GM12878 (cell line): ENCODE measurements around the gene RALGAPA2. TPM values are rescaled to one million over a fixed set of nuclear protein-coding genes. Genes with fewer than 3 reads are reported as not detected.

Source experiments
- ATAC-seq: fragments of 200-7000 bp; cut with Tn5 transposase; 3 replicates; pipeline ENCODE4 v1.9.1; 2020; ENCODE audit warnings: mild to moderate bottlenecking, moderate library complexity
- BruUV-seq: library from RNA; stranded (reverse); fragments of 400-500 nt; replicated peaks from 2 replicates; lab custom pipeline; 2021; lab: Mats Ljungman, UMichigan
- CTCF ChIA-PET: fragments of 300-600 bp; sonication (Branson Sonifier 250); formaldehyde crosslinking; extraction: SDS; loops from one replicate; lab custom pipeline; 2021; ENCODE audit warnings: inconsistent platforms; lab: Yijun Ruan, JAX
- POLR2A ChIA-PET: fragments of 350-600 bp; formaldehyde crosslinking; extraction: SDS; loops from one replicate; lab custom pipeline; 2021; ENCODE audit warnings: inconsistent platforms; lab: Charles Lee
- RAD21 ChIA-PET: fragments of 300-600 bp; sonication (Branson Sonifier 250); formaldehyde crosslinking; loops from one replicate; lab custom pipeline; 2023; ENCODE audit warnings: antibody characterized with exemption; ENCODE audit not compliant: unreplicated experiment; lab: Charles Lee
- SMC1A ChIA-PET: fragments of 300-600 bp; sonication (Branson Sonifier 250); formaldehyde crosslinking; loops from one replicate; lab custom pipeline; 2023; ENCODE audit not compliant: unreplicated experiment, uncharacterized antibody; lab: Charles Lee
- DNase-seq: peaks from one replicate; pipeline ENCODE4 v3.0.0-alpha.2; 2011; ENCODE audit warnings: low read depth, low spot score
- FAIRE-seq: peaks from 3 replicates; lab custom pipeline; 2011; peaks lifted over from hg19 to GRCh38; lab: Jason Lieb, UNC
- H2AFZ ChIP-seq: 2 replicates; pipeline ENCODE4 v1.6.0; 2011; ENCODE audit warnings: low read depth, low read length, control low read depth; ENCODE audit not compliant: control insufficient read depth
- H3K27ac ChIP-seq: 2 replicates; pipeline ENCODE4 v1.5.1; 2011; ENCODE audit warnings: control low read depth; ENCODE audit not compliant: control insufficient read depth, insufficient read depth
- H3K27me3 ChIP-seq, 2 experiments: replicated peaks in 1 of 2; 2 replicates each; pipeline versions ENCODE4 v1.6.0 to v1.6.1; 2011; ENCODE audit warnings: low read length in 1 of 2; ENCODE audit not compliant: control insufficient read depth in 2 of 2, insufficient read depth in 2 of 2
- H3K36me3 ChIP-seq, 2 experiments: 2 replicates each; pipeline ENCODE4 v1.5.1; 2011; ENCODE audit warnings: low read length in 1 of 2; ENCODE audit not compliant: control insufficient read depth in 2 of 2, insufficient read depth in 2 of 2
- H3K4me1 ChIP-seq: 2 replicates; pipeline ENCODE4 v1.6.1; 2011; ENCODE audit warnings: mild to moderate bottlenecking, low read length, moderate library complexity, mixed read lengths; ENCODE audit not compliant: control insufficient read depth, insufficient read depth
- H3K4me2 ChIP-seq: 2 replicates; pipeline ENCODE4 v1.6.0; 2011; ENCODE audit warnings: control low read depth; ENCODE audit not compliant: control insufficient read depth, insufficient read depth
- H3K4me3 ChIP-seq: fragments of 200-600 bp; sonication (generic); 2 replicates; pipeline ENCODE4 v1.5.1; 2016
- H3K79me2 ChIP-seq: 2 replicates; pipeline ENCODE4 v1.6.0; 2011; ENCODE audit warnings: low read length; ENCODE audit not compliant: control insufficient read depth, insufficient read depth
- H3K9ac ChIP-seq: 2 replicates; pipeline ENCODE4 v1.8.0; 2011; ENCODE audit warnings: low read length, control low read depth, mixed read lengths; ENCODE audit not compliant: control insufficient read depth, insufficient read depth
- H3K9me3 ChIP-seq: replicated peaks from 3 replicates; pipeline ENCODE4 v1.5.1; 2011; ENCODE audit warnings: mild to moderate bottlenecking, low read length; ENCODE audit not compliant: control insufficient read depth, insufficient read depth
- H4K20me1 ChIP-seq: 2 replicates; pipeline ENCODE4 v1.6.0; 2011; ENCODE audit not compliant: control insufficient read depth, insufficient read depth
- ASH2L ChIP-seq: fragments of 300-600, 200-600 bp; sonication (generic); IDR thresholded peaks from 2 replicates; pipeline ENCODE4 v1.6.1; 2017; ENCODE audit warnings: low read depth, mild to moderate bottlenecking, borderline replicate concordance
- CHD1 ChIP-seq: IDR thresholded peaks from 2 replicates; pipeline ENCODE4 v1.6.1; 2012; ENCODE audit warnings: low read depth, low read length, improper control_type of control experiment
- CHD4 ChIP-seq: fragments of 200-600 bp; sonication (generic); IDR thresholded peaks from 2 replicates; pipeline ENCODE4 v1.6.1; 2016; ENCODE audit warnings: mild to moderate bottlenecking
- EED ChIP-seq: sonication (generic); IDR thresholded peaks from 2 replicates; pipeline ENCODE4 v1.6.1; 2016; ENCODE audit warnings: antibody characterized with exemption, low read depth
- EGR1 ChIP-seq, 2 experiments: IDR thresholded peaks; 1 replicate in 1 of 2; 2 replicates in 1 of 2; pipeline ENCODE4 v1.6.1; 2011 to 2012; ENCODE audit warnings: low read depth in 2 of 2, low read length in 2 of 2, borderline replicate concordance in 1 of 2, mild to moderate bottlenecking in 1 of 2, moderate library complexity in 1 of 2
- GATAD2B ChIP-seq: fragments of 450-650 bp; conservative IDR thresholded peaks from 2 replicates; pipeline ENCODE4 v1.6.1; 2017; ENCODE audit warnings: low read depth, mild to moderate bottlenecking, moderate library complexity
- IKZF2 ChIP-seq, 2 experiments: fragments of 450-650 bp; IDR thresholded peaks; 2 replicates each; pipeline ENCODE4 v1.6.1; 2017; ENCODE audit warnings: mild to moderate bottlenecking in 2 of 2, moderate library complexity in 2 of 2
- PML ChIP-seq: IDR thresholded peaks from 2 replicates; pipeline ENCODE4 v1.6.1; 2012; ENCODE audit warnings: low read length, inconsistent platforms
- POLR2AphosphoS5 ChIP-seq: IDR thresholded peaks from 2 replicates; pipeline ENCODE4 v1.6.1; 2011; ENCODE audit warnings: mild to moderate bottlenecking, low read length, inconsistent platforms
- RCOR1 ChIP-seq: conservative IDR thresholded peaks from 2 replicates; pipeline ENCODE4 v1.6.1; 2012; ENCODE audit warnings: low read depth, low read length, improper control_type of control experiment
- TAF1 ChIP-seq: IDR thresholded peaks from 2 replicates; pipeline ENCODE4 v1.6.1; 2011; ENCODE audit warnings: mild to moderate bottlenecking, low read depth, low read length, borderline replicate concordance
- TARDBP ChIP-seq: IDR thresholded peaks from 2 replicates; pipeline ENCODE4 v1.6.1; 2016; ENCODE audit warnings: borderline replicate concordance
- WRNIP1 ChIP-seq: IDR thresholded peaks from 2 replicates; pipeline ENCODE4 v1.6.1; 2011; ENCODE audit warnings: low read depth, low read length, improper control_type of control experiment, borderline replicate concordance
- ZBED1 ChIP-seq: IDR thresholded peaks from 2 replicates; pipeline ENCODE4 v1.6.1; 2016; ENCODE audit warnings: borderline replicate concordance
- WGBS: methylation state at CpG from one replicate; pipeline ENCODE4 v1.1.6; 2016; ENCODE audit warnings: low lambda C conversion rate; ENCODE audit not compliant: insufficient replicate concordance, insufficient coverage; ENCODE audit errors: missing lambda C conversion rate; 5-methylcytosine and 5-hydroxymethylcytosine counted together
- in situ Hi-C: fragments of 300-500 bp; cut with MboI; formaldehyde crosslinking; loops from 9 replicates; pipeline ENCODE4 v1.14.3; 2018; ENCODE audit warnings: mixed read lengths
- intact Hi-C: fragments of 100-400 bp; cut with micrococcal nuclease; formaldehyde crosslinking; loops from one replicate; pipeline ENCODE4 v1.14.2; 2022; ENCODE audit not compliant: unreplicated experiment
- polyA plus RNA-seq, 11 experiments: library from polyadenylated mRNA; depleted of rRNA in 4 of 11; unstranded in 6 of 11; stranded (reverse) in 5 of 11; fragments of >200 nt; fragmentation: Nextera tagmentation in 4 of 11; fragmentation: Illumina TruSeq in 1 of 11; extraction: Ambion mirVana in 4 of 11; extraction: Trizol in 1 of 11; gene quantifications; 1 replicate in 1 of 11; 2 replicates in 10 of 11; pipeline versions ENCODE4 v1.2.1 to v1.2.3, GENCODE V29; 2011 to 2016; ENCODE audit warnings: inconsistent platforms in 2 of 11, missing spikeins in 2 of 11, low read depth in 1 of 11
- total RNA-seq, 4 experiments: library from RNA; depleted of rRNA in 3 of 4; stranded (reverse); fragments of >200 nt in 3 of 4; fragmentation: Illumina TruSeq in 1 of 4; extraction: Trizol in 1 of 4; gene quantifications; 2 replicates each; pipeline versions ENCODE4 v1.2.1 to v1.2.3, GENCODE V29; 2013 to 2021
- TF ChIP-seq, protein P1 (sequence below): fragments of 450-650 bp; IDR thresholded peaks from 2 replicates; pipeline ENCODE4 v1.6.1; 2017; ENCODE audit warnings: mild to moderate bottlenecking, low read depth, inconsistent platforms; ENCODE audit not compliant: poor library complexity, severe bottlenecking
- TF ChIP-seq, protein P2 (sequence below): fragments of 450-650 bp; IDR thresholded peaks from 2 replicates; pipeline ENCODE4 v1.6.1; 2017; ENCODE audit warnings: low read depth, mild to moderate bottlenecking, moderate library complexity
- TF ChIP-seq, protein P3 (sequence below): IDR thresholded peaks from 2 replicates; pipeline ENCODE4 v1.6.1; 2011; ENCODE audit warnings: low read depth, low read length, improper control_type of control experiment, borderline replicate concordance
- TF ChIP-seq, protein P4 (sequence below): fragments of 450-650 bp; formaldehyde crosslinking; IDR thresholded peaks from 2 replicates; pipeline ENCODE4 v1.5.0; 2022; ENCODE audit warnings: mild to moderate bottlenecking, missing genetic modification characterization

Gene RALGAPA2
- total and polyA plus RNA-seq, 10 of the 15 experiments (the other 5 are each of a cell fraction or from before 2014, with no cell fraction given), result 2.9 to 29.4 (median 19.6) TPM

DNA sequence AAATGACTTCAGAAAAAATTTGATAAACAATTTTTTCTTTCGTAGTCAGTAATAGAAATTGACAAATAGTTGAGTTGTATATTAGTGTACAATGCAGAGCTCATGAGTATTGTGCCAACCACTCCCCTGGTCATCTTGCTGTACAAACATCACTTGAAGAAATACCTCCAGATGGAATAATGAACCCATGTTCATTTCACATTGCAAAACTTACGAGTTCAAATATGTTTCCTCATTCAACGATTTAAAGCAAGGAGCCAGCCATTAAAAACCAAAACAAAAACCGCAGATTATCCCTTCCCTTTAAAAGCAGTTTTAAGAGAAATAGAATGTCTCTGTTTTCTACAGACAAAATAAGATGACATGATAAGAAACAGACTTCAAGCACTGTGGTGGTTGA lies 62.5 kb downstream of the RALGAPA2 start:
- H3K79me2 ChIP-seq, result no peaks in the 10 kb centered on the region
- H4K20me1 ChIP-seq, result no peaks in the 10 kb centered on the region
- in situ Hi-C loops, result no loop called here
- BruUV-seq, result no TSS peak
- H3K4me3 ChIP-seq, result no peak overlapping the region
- ATAC-seq (no peak), FAIRE-seq (no peak), DNase-seq (no peak)
- ChIA-PET POLR2A (no interaction called here), CTCF (no interaction called here), RAD21 (no interaction called here), SMC1A (interaction anchor here (1.0 kb wide), 1 partner anchor 13 kb away, joined by 3 read pairs; no protein-coding TSS in a partner anchor)
- no peak overlapping the region for H3K4me2 ChIP-seq
- no peaks in the 10 kb centered on the region for H3K27me3 ChIP-seq
- no peak overlapping the region for H3K27ac ChIP-seq
- no peak overlapping the region for H3K9ac ChIP-seq
- no peak overlapping the region for H2AFZ ChIP-seq
- intact Hi-C loops, result no loop called here
- peaks cover 0 to 4% of the 10 kb centered on the region in 2 experiments; a peak in 1 of 4 replicates for H3K36me3 ChIP-seq
- no peaks in the 10 kb centered on the region for H3K4me1 ChIP-seq
- H3K9me3 ChIP-seq, result no peaks in the 10 kb centered on the region; the same call in 2 of the 3 replicates
- WGBS, result 86% methylated on average over 4 of the region's 4 CpGs
- no peak for TF ChIP-seq CHD1
- no peak for TF ChIP-seq ZBED1
- TF ChIP-seq IKZF2 (IDR thresholded peaks at IDR 0.05), result no peak
- no peak for TF ChIP-seq POLR2AphosphoS5
- no peak for TF ChIP-seq ASH2L
- no peak for TF ChIP-seq EED
- TF ChIP-seq CHD4, result no peak
- TF ChIP-seq RCOR1, result no peak
- TF ChIP-seq EGR1 (IDR thresholded peaks at IDR 0.05; ENCODE audit: borderline replicate concordance in 1 of 2, low read depth in 2 of 2, low read length in 2 of 2), result no peak
- TF ChIP-seq, protein P1, sequence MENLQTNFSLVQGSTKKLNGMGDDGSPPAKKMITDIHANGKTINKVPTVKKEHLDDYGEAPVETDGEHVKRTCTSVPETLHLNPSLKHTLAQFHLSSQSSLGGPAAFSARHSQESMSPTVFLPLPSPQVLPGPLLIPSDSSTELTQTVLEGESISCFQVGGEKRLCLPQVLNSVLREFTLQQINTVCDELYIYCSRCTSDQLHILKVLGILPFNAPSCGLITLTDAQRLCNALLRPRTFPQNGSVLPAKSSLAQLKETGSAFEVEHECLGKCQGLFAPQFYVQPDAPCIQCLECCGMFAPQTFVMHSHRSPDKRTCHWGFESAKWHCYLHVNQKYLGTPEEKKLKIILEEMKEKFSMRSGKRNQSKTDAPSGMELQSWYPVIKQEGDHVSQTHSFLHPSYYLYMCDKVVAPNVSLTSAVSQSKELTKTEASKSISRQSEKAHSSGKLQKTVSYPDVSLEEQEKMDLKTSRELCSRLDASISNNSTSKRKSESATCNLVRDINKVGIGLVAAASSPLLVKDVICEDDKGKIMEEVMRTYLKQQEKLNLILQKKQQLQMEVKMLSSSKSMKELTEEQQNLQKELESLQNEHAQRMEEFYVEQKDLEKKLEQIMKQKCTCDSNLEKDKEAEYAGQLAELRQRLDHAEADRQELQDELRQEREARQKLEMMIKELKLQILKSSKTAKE, result no peak
- TF ChIP-seq GATAD2B, result no peak
- TF ChIP-seq, protein P2, sequence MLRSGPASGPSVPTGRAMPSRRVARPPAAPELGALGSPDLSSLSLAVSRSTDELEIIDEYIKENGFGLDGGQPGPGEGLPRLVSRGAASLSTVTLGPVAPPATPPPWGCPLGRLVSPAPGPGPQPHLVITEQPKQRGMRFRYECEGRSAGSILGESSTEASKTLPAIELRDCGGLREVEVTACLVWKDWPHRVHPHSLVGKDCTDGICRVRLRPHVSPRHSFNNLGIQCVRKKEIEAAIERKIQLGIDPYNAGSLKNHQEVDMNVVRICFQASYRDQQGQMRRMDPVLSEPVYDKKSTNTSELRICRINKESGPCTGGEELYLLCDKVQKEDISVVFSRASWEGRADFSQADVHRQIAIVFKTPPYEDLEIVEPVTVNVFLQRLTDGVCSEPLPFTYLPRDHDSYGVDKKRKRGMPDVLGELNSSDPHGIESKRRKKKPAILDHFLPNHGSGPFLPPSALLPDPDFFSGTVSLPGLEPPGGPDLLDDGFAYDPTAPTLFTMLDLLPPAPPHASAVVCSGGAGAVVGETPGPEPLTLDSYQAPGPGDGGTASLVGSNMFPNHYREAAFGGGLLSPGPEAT, result no peak
- no peak for TF ChIP-seq WRNIP1
- TF ChIP-seq, protein P3, sequence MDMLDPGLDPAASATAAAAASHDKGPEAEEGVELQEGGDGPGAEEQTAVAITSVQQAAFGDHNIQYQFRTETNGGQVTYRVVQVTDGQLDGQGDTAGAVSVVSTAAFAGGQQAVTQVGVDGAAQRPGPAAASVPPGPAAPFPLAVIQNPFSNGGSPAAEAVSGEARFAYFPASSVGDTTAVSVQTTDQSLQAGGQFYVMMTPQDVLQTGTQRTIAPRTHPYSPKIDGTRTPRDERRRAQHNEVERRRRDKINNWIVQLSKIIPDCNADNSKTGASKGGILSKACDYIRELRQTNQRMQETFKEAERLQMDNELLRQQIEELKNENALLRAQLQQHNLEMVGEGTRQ, result no peak
- TF ChIP-seq, protein P4, sequence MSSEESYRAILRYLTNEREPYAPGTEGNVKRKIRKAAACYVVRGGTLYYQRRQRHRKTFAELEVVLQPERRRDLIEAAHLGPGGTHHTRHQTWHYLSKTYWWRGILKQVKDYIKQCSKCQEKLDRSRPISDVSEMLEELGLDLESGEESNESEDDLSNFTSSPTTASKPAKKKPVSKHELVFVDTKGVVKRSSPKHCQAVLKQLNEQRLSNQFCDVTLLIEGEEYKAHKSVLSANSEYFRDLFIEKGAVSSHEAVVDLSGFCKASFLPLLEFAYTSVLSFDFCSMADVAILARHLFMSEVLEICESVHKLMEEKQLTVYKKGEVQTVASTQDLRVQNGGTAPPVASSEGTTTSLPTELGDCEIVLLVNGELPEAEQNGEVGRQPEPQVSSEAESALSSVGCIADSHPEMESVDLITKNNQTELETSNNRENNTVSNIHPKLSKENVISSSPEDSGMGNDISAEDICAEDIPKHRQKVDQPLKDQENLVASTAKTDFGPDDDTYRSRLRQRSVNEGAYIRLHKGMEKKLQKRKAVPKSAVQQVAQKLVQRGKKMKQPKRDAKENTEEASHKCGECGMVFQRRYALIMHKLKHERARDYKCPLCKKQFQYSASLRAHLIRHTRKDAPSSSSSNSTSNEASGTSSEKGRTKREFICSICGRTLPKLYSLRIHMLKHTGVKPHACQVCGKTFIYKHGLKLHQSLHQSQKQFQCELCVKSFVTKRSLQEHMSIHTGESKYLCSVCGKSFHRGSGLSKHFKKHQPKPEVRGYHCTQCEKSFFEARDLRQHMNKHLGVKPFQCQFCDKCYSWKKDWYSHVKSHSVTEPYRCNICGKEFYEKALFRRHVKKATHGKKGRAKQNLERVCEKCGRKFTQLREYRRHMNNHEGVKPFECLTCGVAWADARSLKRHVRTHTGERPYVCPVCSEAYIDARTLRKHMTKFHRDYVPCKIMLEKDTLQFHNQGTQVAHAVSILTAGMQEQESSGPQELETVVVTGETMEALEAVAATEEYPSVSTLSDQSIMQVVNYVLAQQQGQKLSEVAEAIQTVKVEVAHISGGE, result no peak
- no peak for TF ChIP-seq TAF1
- TF ChIP-seq TARDBP, result no peak
- no peak for TF ChIP-seq PML
